Right hindlimb (tissue), 1 donor: ENCODE data around the gene TPI1.
"Not testable (repeated sequence)": the region's sequence is repeated elsewhere in the genome, so short reads cannot be mapped to it uniquely, and the experiment has no call there.

Experiments
- DNase-seq: peaks from one replicate; pipeline ENCODE4 v3.0.0-alpha.2; 2018

TPI1 gene

GRCh38 chr12:6849427-6849826 lies 17.9 kb upstream of the TPI1 start:
- DNase-seq = no peak

GRCh38 chr12:6849976-6850560 lies 17.3 kb upstream of the TPI1 start:
- DNase-seq = no peak

GRCh38 chr12:6850796-6851152 lies 16.6 kb upstream of the TPI1 start:
- DNase-seq = no peak

- DNase-seq = peak; percentile 96
These were observed 16.0 kb upstream of the TPI1 start, which contains the start of gene CDCA3 for GRCh38 chr12:6851153-6851920. Gene CDCA3 (minus strand): TSS chr12:6851286. CDS start chr12:6850952, 334 bp downstream.

- peak; percentile 100 for DNase-seq
These were observed 15.2 kb upstream of the TPI1 start, which contains the start of gene USP5 for GRCh38 chr12:6851921-6852650. Gene USP5 (plus strand): TSS chr12:6852150. CDS start chr12:6852180, 30 bp downstream.

- DNase-seq = peak; percentile 66
These were observed 14.5 kb upstream of the TPI1 start for GRCh38 chr12:6852651-6853354.

GRCh38 chr12:6853626-6854025 lies 13.7 kb upstream of the TPI1 start:
- no peak for DNase-seq

- DNase-seq = no peak
These were observed 13.3 kb upstream of the TPI1 start for GRCh38 chr12:6854036-6854435.

- DNase-seq = no peak
These were observed 12.0 kb upstream of the TPI1 start for GRCh38 chr12:6855322-6855721.

GRCh38 chr12:6858799-6859198 lies 8.5 kb upstream of the TPI1 start:
- DNase-seq = no peak

GRCh38 chr12:6860116-6860515 lies 7.2 kb upstream of the TPI1 start:
- no peak for DNase-seq

GRCh38 chr12:6860942-6861341 lies 6.4 kb upstream of the TPI1 start:
- no peak for DNase-seq

- no peak for DNase-seq
These were observed 5.9 kb upstream of the TPI1 start for GRCh38 chr12:6861391-6861790.

GRCh38 chr12:6863033-6863432 lies 4.3 kb upstream of the TPI1 start:
- no peak for DNase-seq

GRCh38 chr12:6863586-6864321 lies 3.6 kb upstream of the TPI1 start:
- no peak for DNase-seq

GRCh38 chr12:6865307-6865706 lies 2.0 kb upstream of the TPI1 start:
- DNase-seq = not testable (repeated sequence)

GRCh38 chr12:6866163-6866919 lies 990 bp upstream of the TPI1 start:
- no peak for DNase-seq

- DNase-seq = no peak
These were observed 365 bp upstream of the TPI1 start for GRCh38 chr12:6866920-6867412.

GRCh38 chr12:6868211-6869048 lies 1.1 kb downstream of the TPI1 start:
- DNase-seq = peak; percentile 49
